HepG2 (cell line): ENCODE measurements around the gene PROX2. TPM values are rescaled to one million over a fixed set of nuclear protein-coding genes. Genes with fewer than 3 reads are reported as not detected.

Source experiments
- AKAP8 ChIP-seq: sonication (generic); formaldehyde crosslinking; IDR thresholded peaks from 2 replicates; pipeline ENCODE4 v1.5.1; 2020; ENCODE audit warnings: mild to moderate bottlenecking, missing genetic modification reagents
- CENPX ChIP-seq: sonication (generic); formaldehyde crosslinking; IDR thresholded peaks from 2 replicates; pipeline ENCODE4 v1.9.0; 2021; ENCODE audit warnings: mild to moderate bottlenecking, missing genetic modification reagents, moderate library complexity
- HMGA1 ChIP-seq: sonication (generic); formaldehyde crosslinking; conservative IDR thresholded peaks from 2 replicates; pipeline ENCODE4 v1.4.0; 2020; ENCODE audit warnings: missing genetic modification reagents
- KDM3A ChIP-seq: IDR thresholded peaks from 2 replicates; pipeline ENCODE4 v1.6.1; 2018; ENCODE audit warnings: low read depth, missing compliant biosample characterization
- MYNN ChIP-seq: sonication (generic); formaldehyde crosslinking; IDR thresholded peaks from 2 replicates; pipeline ENCODE4 v1.4.0; 2020; ENCODE audit warnings: mild to moderate bottlenecking, low read depth, missing genetic modification reagents
- PHF8 ChIP-seq: sonication (generic); formaldehyde crosslinking; IDR thresholded peaks from 2 replicates; pipeline ENCODE4 v1.5.0; 2020; ENCODE audit warnings: missing genetic modification reagents
- POLR2AphosphoS5 ChIP-seq: IDR thresholded peaks from 2 replicates; pipeline ENCODE4 v1.6.1; 2012; ENCODE audit warnings: low read depth, low read length
- RBFOX2 ChIP-seq: fragments of 200-400 bp; formaldehyde crosslinking; IDR thresholded peaks from 2 replicates; pipeline ENCODE4 v1.6.1; 2017; ENCODE audit warnings: low read depth, mild to moderate bottlenecking, low read length
- RCOR2 ChIP-seq: IDR thresholded peaks from 2 replicates; pipeline ENCODE4 v1.6.1; 2016; ENCODE audit warnings: missing biosample characterization, missing genetic modification reagents
- RXRA ChIP-seq: sonication (generic); formaldehyde crosslinking; IDR thresholded peaks from 2 replicates; pipeline ENCODE4 v1.5.1; 2020; ENCODE audit warnings: missing genetic modification reagents
- ZBTB7B ChIP-seq: sonication (generic); formaldehyde crosslinking; IDR thresholded peaks from 2 replicates; pipeline ENCODE4 v1.4.0; 2020; ENCODE audit warnings: missing genetic modification reagents
- ZNF234 ChIP-seq: sonication (generic); formaldehyde crosslinking; conservative IDR thresholded peaks from 2 replicates; pipeline ENCODE4 v1.5.1; 2020; ENCODE audit warnings: mild to moderate bottlenecking, missing genetic modification reagents
- ZNF335 ChIP-seq: sonication (generic); formaldehyde crosslinking; IDR thresholded peaks from 2 replicates; pipeline ENCODE4 v1.4.0; 2020; ENCODE audit warnings: missing genetic modification reagents
- ZNF432 ChIP-seq: sonication (generic); formaldehyde crosslinking; IDR thresholded peaks from 2 replicates; pipeline ENCODE4 v1.5.0; 2020; ENCODE audit warnings: missing genetic modification reagents, mild to moderate bottlenecking, borderline replicate concordance
- ZNF652 ChIP-seq: IDR thresholded peaks from 2 replicates; pipeline ENCODE4 v1.6.1; 2016; ENCODE audit warnings: low read depth, borderline replicate concordance
- ZNF713 ChIP-seq: sonication (generic); formaldehyde crosslinking; IDR thresholded peaks from 2 replicates; pipeline ENCODE4 v1.4.0; 2020; ENCODE audit warnings: mild to moderate bottlenecking, missing genetic modification reagents
- polyA plus RNA-seq, 8 experiments: library from polyadenylated mRNA; depleted of rRNA in 3 of 8; stranded (reverse) in 7 of 8; unstranded in 1 of 8; fragments of >200 nt; fragmentation: Illumina TruSeq in 4 of 8; extraction: Trizol in 4 of 8; gene quantifications; 2 replicates each; pipeline versions ENCODE4 v1.2.1 to v1.2.3, GENCODE V29; 2011 to 2016; ENCODE audit warnings: low read depth in 4 of 8, missing spikeins in 1 of 8, mixed read lengths in 1 of 8; ENCODE audit not compliant: insufficient read depth in 1 of 8
- total RNA-seq, 5 experiments: library from RNA; depleted of rRNA; stranded (reverse); fragments of >200 nt; fragmentation: Illumina TruSeq; extraction: Trizol; gene quantifications; 2 replicates each; pipeline ENCODE4 v1.2.3, GENCODE V29; 2016; ENCODE audit warnings: low read depth in 1 of 5
- TF ChIP-seq, protein P1 (sequence below): sonication (generic); formaldehyde crosslinking; IDR thresholded peaks from 2 replicates; pipeline ENCODE4 v1.8.1; 2023; ENCODE audit warnings: missing genetic modification reagents, inconsistent platforms, borderline replicate concordance
- TF ChIP-seq, protein P2 (sequence below): sonication (generic); formaldehyde crosslinking; IDR thresholded peaks from 2 replicates; pipeline ENCODE4 v1.4.0; 2020; ENCODE audit warnings: missing genetic modification reagents
- TF ChIP-seq, protein P3 (sequence below): sonication (generic); formaldehyde crosslinking; IDR thresholded peaks from 2 replicates; pipeline ENCODE4 v1.9.0; 2021; ENCODE audit warnings: missing genetic modification reagents, mild to moderate bottlenecking, borderline replicate concordance
- TF ChIP-seq, protein P4 (sequence below): sonication (generic); formaldehyde crosslinking; conservative IDR thresholded peaks from 2 replicates; pipeline ENCODE4 v1.4.0; 2020; ENCODE audit warnings: mild to moderate bottlenecking, missing genetic modification reagents, moderate library complexity
- TF ChIP-seq, protein P5 (sequence below), 2 experiments: sonication (generic) in 1 of 2; formaldehyde crosslinking in 1 of 2; IDR thresholded peaks; 2 replicates each; pipeline versions ENCODE4 v1.4.0 to v1.6.1; 2018 to 2020; ENCODE audit warnings: missing genetic modification reagents in 2 of 2, borderline replicate concordance in 1 of 2, low read depth in 1 of 2, mild to moderate bottlenecking in 1 of 2, missing biosample characterization in 1 of 2

PROX2 gene
- total and polyA plus RNA-seq, 2 of the 13 experiments (the other 11 are each of a cell fraction or from before 2014, with no cell fraction given): not detected

DNA sequence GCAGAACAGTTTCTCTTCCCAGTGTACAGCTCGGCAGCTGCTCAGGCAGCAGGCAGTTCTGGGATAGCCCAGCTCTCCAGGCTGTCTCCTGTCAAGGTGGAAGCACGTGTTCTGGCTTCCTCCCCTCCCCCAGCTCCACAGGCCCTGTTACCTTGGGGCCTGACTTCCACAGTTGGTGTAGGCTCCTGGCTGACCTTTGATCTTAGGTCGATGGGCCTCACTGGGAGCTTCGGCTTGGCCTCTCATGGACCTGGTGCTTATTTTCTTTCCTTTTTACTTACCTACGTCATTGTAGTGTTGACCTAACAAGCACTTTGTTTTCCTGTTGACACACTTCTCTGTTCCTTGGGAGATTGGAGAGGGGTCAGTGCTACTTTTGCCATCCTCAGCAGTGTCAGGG lies 22.7 kb upstream of the PROX2 start (continued):
- TF ChIP-seq ZNF432 (no peak), ZNF652 (peak; percentile 21; the same call in 1 of the 2 replicates), RCOR2 (no peak), CENPX (CRISPR knock-in tag) (no peak), KDM3A (CRISPR knock-in tag) (no peak), RBFOX2 (no peak), RXRA (peak; percentile 88), MYNN (CRISPR knock-in tag) (no peak), ZBTB7B (CRISPR knock-in tag) (no peak), ZNF234 (CRISPR knock-in tag) (no peak), PHF8 (CRISPR knock-in tag) (peak; percentile 36; the same call in 1 of the 2 replicates), ZNF713 (CRISPR knock-in tag) (no peak), AKAP8 (CRISPR knock-in tag) (no peak), POLR2AphosphoS5 (no peak), HMGA1 (no peak), ZNF335 (CRISPR knock-in tag) (peak; percentile 76; the same call in 1 of the 2 replicates)
- TF ChIP-seq, protein P1, sequence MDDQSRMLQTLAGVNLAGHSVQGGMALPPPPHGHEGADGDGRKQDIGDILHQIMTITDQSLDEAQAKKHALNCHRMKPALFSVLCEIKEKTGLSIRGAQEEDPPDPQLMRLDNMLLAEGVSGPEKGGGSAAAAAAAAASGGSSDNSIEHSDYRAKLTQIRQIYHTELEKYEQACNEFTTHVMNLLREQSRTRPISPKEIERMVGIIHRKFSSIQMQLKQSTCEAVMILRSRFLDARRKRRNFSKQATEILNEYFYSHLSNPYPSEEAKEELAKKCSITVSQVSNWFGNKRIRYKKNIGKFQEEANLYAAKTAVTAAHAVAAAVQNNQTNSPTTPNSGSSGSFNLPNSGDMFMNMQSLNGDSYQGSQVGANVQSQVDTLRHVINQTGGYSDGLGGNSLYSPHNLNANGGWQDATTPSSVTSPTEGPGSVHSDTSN (CRISPR knock-in tag): no peak
- TF ChIP-seq, protein P2, sequence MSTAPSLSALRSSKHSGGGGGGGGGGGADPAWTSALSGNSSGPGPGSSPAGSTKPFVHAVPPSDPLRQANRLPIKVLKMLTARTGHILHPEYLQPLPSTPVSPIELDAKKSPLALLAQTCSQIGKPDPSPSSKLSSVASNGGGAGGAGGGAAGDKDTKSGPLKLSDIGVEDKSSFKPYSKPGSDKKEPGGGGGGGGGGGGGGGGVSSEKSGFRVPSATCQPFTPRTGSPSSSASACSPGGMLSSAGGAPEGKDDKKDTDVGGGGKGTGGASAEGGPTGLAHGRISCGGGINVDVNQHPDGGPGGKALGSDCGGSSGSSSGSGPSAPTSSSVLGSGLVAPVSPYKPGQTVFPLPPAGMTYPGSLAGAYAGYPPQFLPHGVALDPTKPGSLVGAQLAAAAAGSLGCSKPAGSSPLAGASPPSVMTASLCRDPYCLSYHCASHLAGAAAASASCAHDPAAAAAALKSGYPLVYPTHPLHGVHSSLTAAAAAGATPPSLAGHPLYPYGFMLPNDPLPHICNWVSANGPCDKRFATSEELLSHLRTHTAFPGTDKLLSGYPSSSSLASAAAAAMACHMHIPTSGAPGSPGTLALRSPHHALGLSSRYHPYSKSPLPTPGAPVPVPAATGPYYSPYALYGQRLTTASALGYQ: no peak
- TF ChIP-seq, protein P3, sequence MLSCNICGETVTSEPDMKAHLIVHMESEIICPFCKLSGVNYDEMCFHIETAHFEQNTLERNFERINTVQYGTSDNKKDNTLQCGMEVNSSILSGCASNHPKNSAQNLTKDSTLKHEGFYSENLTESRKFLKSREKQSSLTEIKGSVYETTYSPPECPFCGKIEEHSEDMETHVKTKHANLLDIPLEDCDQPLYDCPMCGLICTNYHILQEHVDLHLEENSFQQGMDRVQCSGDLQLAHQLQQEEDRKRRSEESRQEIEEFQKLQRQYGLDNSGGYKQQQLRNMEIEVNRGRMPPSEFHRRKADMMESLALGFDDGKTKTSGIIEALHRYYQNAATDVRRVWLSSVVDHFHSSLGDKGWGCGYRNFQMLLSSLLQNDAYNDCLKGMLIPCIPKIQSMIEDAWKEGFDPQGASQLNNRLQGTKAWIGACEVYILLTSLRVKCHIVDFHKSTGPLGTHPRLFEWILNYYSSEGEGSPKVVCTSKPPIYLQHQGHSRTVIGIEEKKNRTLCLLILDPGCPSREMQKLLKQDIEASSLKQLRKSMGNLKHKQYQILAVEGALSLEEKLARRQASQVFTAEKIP (CRISPR knock-in tag): no peak
- TF ChIP-seq, protein P4, sequence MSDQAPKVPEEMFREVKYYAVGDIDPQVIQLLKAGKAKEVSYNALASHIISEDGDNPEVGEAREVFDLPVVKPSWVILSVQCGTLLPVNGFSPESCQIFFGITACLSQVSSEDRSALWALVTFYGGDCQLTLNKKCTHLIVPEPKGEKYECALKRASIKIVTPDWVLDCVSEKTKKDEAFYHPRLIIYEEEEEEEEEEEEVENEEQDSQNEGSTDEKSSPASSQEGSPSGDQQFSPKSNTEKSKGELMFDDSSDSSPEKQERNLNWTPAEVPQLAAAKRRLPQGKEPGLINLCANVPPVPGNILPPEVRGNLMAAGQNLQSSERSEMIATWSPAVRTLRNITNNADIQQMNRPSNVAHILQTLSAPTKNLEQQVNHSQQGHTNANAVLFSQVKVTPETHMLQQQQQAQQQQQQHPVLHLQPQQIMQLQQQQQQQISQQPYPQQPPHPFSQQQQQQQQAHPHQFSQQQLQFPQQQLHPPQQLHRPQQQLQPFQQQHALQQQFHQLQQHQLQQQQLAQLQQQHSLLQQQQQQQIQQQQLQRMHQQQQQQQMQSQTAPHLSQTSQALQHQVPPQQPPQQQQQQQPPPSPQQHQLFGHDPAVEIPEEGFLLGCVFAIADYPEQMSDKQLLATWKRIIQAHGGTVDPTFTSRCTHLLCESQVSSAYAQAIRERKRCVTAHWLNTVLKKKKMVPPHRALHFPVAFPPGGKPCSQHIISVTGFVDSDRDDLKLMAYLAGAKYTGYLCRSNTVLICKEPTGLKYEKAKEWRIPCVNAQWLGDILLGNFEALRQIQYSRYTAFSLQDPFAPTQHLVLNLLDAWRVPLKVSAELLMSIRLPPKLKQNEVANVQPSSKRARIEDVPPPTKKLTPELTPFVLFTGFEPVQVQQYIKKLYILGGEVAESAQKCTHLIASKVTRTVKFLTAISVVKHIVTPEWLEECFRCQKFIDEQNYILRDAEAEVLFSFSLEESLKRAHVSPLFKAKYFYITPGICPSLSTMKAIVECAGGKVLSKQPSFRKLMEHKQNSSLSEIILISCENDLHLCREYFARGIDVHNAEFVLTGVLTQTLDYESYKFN (CRISPR knock-in tag): peak; percentile 96
- TF ChIP-seq, protein P5, sequence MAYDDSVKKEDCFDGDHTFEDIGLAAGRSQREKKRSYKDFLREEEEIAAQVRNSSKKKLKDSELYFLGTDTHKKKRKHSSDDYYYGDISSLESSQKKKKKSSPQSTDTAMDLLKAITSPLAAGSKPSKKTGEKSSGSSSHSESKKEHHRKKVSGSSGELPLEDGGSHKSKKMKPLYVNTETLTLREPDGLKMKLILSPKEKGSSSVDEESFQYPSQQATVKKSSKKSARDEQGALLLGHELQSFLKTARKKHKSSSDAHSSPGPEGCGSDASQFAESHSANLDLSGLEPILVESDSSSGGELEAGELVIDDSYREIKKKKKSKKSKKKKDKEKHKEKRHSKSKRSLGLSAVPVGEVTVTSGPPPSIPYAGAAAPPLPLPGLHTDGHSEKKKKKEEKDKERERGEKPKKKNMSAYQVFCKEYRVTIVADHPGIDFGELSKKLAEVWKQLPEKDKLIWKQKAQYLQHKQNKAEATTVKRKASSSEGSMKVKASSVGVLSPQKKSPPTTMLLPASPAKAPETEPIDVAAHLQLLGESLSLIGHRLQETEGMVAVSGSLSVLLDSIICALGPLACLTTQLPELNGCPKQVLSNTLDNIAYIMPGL (CRISPR knock-in tag; IDR thresholded peaks at IDR 0.05; ENCODE audit: borderline replicate concordance in 1 of 2, low read depth in 1 of 2): peak in 1 of 2 experiments; percentile 57; a peak in 1 of 4 replicates
